T-helper 17 cell (primary cell): ENCODE data around the gene PIGX. TPM values are rescaled to one million over a fixed set of nuclear protein-coding genes. Genes with fewer than 3 reads are reported as not detected.

Experiments
- ATAC-seq: fragments of 150-1000 bp; cut with Tn5 transposase; 2 replicates; pipeline ENCODE4 v1.10.0; 2021; ENCODE audit warnings: mild to moderate bottlenecking, moderate library complexity
- DNase-seq, 3 donors: peaks; one replicate each; pipeline versions ENCODE4 v3.0.0 to v3.0.0-alpha.2; 2020 to 2021
- H3K9me3 ChIP-seq: one replicate; pipeline ENCODE4 v1.7.0; 2013; ENCODE audit warnings: low read length, mild to moderate bottlenecking; ENCODE audit not compliant: control insufficient read depth, poor library complexity, severe bottlenecking
- H3K27ac Mint-ChIP-seq: one replicate; pipeline ENCODE4 v1.8.0; 2022; ENCODE audit warnings: mild to moderate bottlenecking, moderate library complexity, mixed read lengths
- H3K27me3 Mint-ChIP-seq: one replicate; pipeline ENCODE4 v1.8.0; 2022; ENCODE audit warnings: mixed read lengths
- H3K36me3 Mint-ChIP-seq: one replicate; pipeline ENCODE4 v1.8.0; 2022; ENCODE audit warnings: low read depth, mixed read lengths
- H3K4me1 Mint-ChIP-seq: one replicate; pipeline ENCODE4 v1.8.0; 2022; ENCODE audit warnings: mild to moderate bottlenecking, mixed read lengths
- H3K4me3 Mint-ChIP-seq: one replicate; pipeline ENCODE4 v1.8.0; 2022; ENCODE audit warnings: mild to moderate bottlenecking, moderate library complexity, mixed read lengths
- total RNA-seq, 4 donors: library from RNA in 2 of 4; stranded (reverse) in 2 of 4; gene quantifications; one replicate each; pipeline ENCODE4 v1.2.3 and lab custom pipeline; 2022 to 2026

PIGX gene
- total RNA-seq, 2 donors from 2014 or later, result 18.0 to 19.7 TPM

GRCh38 chr3:196754091-196754981, 42.2 kb downstream of the PIGX start:
- Mint-ChIP-seq H3K4me3 (peak overlapping the region; percentile 46), H3K27ac (peak overlapping the region; percentile 68), H3K36me3 (peaks cover 14% of the 10 kb centered on the region), H3K27me3 (no peaks in the 10 kb centered on the region), H3K4me1 (peaks cover 39% of the 10 kb centered on the region)
- H3K9me3 ChIP-seq, result peaks cover 9% of the 10 kb centered on the region
- peak; percentile 15 for ATAC-seq
- DNase-seq, result no peak

DNA sequence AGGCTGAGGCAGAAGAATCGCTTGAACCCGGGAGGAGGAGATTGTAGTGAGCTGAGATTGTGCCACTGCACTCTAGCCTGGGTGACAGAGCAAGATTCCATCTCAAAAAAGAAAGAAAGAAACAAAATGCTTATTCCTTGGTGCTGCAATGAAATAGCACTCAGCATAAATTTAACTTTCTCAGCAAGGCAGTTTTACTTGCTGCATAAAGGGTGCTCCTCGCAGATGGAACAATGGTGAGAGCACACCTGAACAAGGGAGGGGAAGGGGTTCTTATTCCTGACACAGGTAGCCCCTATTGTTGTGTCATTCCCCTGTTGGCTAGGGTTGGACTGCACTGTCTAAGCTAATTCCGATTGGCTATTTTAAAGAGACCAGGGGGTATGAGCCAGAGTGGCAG, 44.6 kb downstream of the PIGX start:
- no peak for DNase-seq
- ATAC-seq, result no peak
- Mint-ChIP-seq H3K27ac (no peak overlapping the region), H3K4me1 (peaks cover 33% of the 10 kb centered on the region), H3K36me3 (peaks cover 11% of the 10 kb centered on the region), H3K27me3 (no peaks in the 10 kb centered on the region), H3K4me3 (no peak overlapping the region)
- H3K9me3 ChIP-seq, result peaks cover 9% of the 10 kb centered on the region

GRCh38 chr3:196757876-196758739, 45.9 kb downstream of the PIGX start:
- peak; percentile 29 for ATAC-seq
- H3K9me3 ChIP-seq, result peaks cover 9% of the 10 kb centered on the region
- H3K4me1 Mint-ChIP-seq, result peaks cover 34% of the 10 kb centered on the region
- peak overlapping the region; percentile 51 for H3K27ac Mint-ChIP-seq
- peaks cover 11% of the 10 kb centered on the region for H3K36me3 Mint-ChIP-seq
- peak overlapping the region; percentile 3 for H3K4me3 Mint-ChIP-seq
- no peak for DNase-seq
- H3K27me3 Mint-ChIP-seq, result no peaks in the 10 kb centered on the region

DNA sequence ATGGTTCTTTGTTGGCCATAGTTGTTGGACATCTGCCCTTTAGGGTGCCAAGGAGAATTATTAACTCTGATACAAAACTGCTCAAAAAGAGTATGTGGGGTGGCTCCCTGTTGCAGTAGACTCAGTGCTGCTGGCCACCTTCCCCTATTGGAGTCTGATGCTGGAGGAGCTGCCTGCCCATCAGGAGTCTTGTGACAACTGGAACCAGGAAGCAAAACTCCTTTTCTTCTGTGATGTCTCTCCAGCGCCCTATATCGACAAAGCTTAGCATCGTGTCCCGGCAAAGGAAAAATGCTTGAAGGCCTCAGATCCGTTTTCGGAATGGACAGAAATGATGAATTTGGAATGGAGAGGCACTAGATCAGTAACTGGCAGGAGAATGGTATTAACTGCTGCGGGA, 51.0 kb downstream of the PIGX start:
- Mint-ChIP-seq H3K4me1 (peaks cover 27% of the 10 kb centered on the region), H3K4me3 (no peak overlapping the region), H3K36me3 (peaks cover 2% of the 10 kb centered on the region), H3K27ac (peak overlapping the region; percentile 62), H3K27me3 (no peaks in the 10 kb centered on the region)
- DNase-seq (no peak), ATAC-seq (no peak)
- no peaks in the 10 kb centered on the region for H3K9me3 ChIP-seq

DNA sequence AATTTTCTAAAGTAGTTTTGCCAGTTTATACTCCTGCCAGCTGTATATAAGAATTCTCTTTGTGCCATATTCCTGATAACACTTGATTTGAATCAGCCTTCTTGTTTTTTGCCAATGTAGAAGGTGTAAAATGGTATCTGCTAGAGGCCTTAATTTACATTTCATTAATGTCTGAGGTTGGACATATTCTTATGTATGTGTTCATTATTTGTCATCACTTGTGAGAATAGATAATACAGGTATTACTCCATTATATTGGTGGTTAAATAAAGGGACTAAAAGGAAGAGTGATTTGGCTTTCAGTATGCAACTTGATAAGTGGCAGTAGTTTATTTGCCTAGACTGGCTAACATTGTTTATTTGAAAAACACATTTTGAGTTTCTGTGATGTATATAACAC, 53.3 kb downstream of the PIGX start:
- Mint-ChIP-seq H3K27me3 (no peaks in the 10 kb centered on the region), H3K36me3 (peaks cover 2% of the 10 kb centered on the region), H3K4me3 (no peak overlapping the region), H3K4me1 (peaks cover 21% of the 10 kb centered on the region), H3K27ac (peak overlapping the region; percentile 81)
- no peaks in the 10 kb centered on the region for H3K9me3 ChIP-seq
- ATAC-seq (no peak), DNase-seq (no peak)

DNA sequence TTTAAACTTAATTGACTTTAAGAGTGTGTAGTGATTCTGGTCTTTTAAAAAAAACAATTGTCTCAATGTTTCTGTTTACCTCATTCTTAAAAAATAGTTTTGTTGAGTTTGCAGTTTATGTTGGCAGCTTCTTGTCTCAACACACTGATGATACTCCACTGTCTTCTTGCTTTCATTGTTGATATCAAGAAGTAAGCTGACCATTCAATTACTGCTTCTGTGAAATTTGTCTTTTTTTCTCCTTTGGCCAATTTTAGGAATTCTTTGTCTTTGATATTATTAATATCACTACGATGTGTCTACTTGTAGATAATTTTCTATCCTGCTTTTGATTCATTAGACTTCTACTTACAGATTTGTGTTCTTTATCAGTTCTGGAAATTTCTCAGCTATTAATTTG, 58.9 kb downstream of the PIGX start:
- H3K27ac Mint-ChIP-seq, result peak overlapping the region; percentile 83
- peaks cover 48% of the 10 kb centered on the region for H3K4me1 Mint-ChIP-seq
- no peaks in the 10 kb centered on the region for H3K36me3 Mint-ChIP-seq
- H3K9me3 ChIP-seq, result no peaks in the 10 kb centered on the region
- DNase-seq (no peak), ATAC-seq (no peak)
- no peaks in the 10 kb centered on the region for H3K27me3 Mint-ChIP-seq
- no peak overlapping the region for H3K4me3 Mint-ChIP-seq

GRCh38 chr3:196772102-196772501, 59.9 kb downstream of the PIGX start:
- H3K27ac Mint-ChIP-seq, result peak overlapping the region; percentile 83
- H3K9me3 ChIP-seq, result no peaks in the 10 kb centered on the region
- peaks cover 45% of the 10 kb centered on the region for H3K4me1 Mint-ChIP-seq

DNA sequence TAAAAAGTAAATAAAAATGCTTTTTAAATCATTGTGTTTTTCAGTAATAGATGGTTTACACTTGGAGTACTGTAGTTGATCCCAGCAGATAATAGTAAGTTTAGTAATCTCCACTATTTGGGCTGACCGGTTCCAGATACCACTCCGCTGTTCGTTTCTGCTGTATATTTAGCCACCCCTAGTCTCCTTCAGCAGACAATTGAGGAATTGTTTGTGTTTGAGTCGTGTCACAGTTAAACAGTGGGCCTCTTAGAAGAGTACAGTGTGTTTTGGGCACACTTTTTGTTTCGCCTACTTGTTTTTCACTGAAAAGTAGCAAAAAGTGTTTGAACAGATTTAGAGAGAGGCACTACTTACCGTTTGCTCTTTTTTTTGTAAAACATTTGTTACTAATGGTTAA, 60.7 kb downstream of the PIGX start:
- Mint-ChIP-seq H3K4me3 (no peak overlapping the region), H3K4me1 (peaks cover 47% of the 10 kb centered on the region), H3K27ac (peak overlapping the region; percentile 83), H3K36me3 (no peaks in the 10 kb centered on the region), H3K27me3 (no peaks in the 10 kb centered on the region)
- H3K9me3 ChIP-seq, result no peaks in the 10 kb centered on the region
- DNase-seq, result no peak
- no peak for ATAC-seq

More at GRCh38 chr3:196772102-196772501, 59.9 kb downstream of the PIGX start:
- no peak for ATAC-seq
- Mint-ChIP-seq H3K4me3 (peak overlapping the region; percentile 52), H3K36me3 (no peaks in the 10 kb centered on the region), H3K27me3 (no peaks in the 10 kb centered on the region)
- no peak for DNase-seq

GRCh38 chr3:196774191-196774820, 62.1 kb downstream of the PIGX start:
- no peak for DNase-seq
- no peaks in the 10 kb centered on the region for H3K9me3 ChIP-seq
- no peaks in the 10 kb centered on the region for H3K27me3 Mint-ChIP-seq
- ATAC-seq, result peak; percentile 35
- H3K4me3 Mint-ChIP-seq, result peak overlapping the region; percentile 74
- H3K36me3 Mint-ChIP-seq, result no peaks in the 10 kb centered on the region
- peaks cover 54% of the 10 kb centered on the region for H3K4me1 Mint-ChIP-seq
- peak overlapping the region; percentile 83 for H3K27ac Mint-ChIP-seq

DNA sequence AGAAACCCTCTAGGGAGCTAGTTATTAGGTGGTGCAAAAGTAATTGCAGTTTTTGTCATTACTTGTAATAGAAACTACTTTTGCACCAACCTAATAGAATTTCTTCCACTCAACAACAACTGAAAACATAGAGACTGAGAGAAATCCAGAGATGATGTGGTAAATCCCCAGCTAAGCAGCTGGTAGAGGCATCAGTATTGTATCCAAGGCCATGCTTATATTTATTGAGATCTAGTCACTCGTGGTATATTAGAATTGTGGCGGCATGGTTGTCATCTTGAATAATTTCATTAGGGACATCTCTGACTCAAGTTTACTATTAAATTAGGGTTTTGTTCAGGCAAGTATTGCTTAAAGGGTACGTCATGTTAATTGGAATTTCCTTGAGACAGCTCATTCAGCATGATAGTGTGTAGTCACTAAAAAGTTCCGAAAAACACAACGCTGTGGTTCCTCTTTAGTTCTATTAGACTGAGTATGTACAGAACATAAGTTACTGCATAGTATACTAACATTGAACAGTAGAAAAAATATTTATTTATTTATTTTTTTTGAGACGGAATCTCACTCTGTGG, 62.8 kb downstream of the PIGX start:
- H3K9me3 ChIP-seq, result no peaks in the 10 kb centered on the region
- Mint-ChIP-seq H3K27me3 (no peaks in the 10 kb centered on the region), H3K27ac (peak overlapping the region; percentile 34), H3K4me3 (peak overlapping the region; percentile 74), H3K36me3 (no peaks in the 10 kb centered on the region), H3K4me1 (peaks cover 54% of the 10 kb centered on the region)
- DNase-seq (no peak), ATAC-seq (no peak)

- no peaks in the 10 kb centered on the region for H3K36me3 Mint-ChIP-seq
- no peaks in the 10 kb centered on the region for H3K9me3 ChIP-seq
- no peak for DNase-seq
- ATAC-seq, result no peak
- H3K4me1 Mint-ChIP-seq, result peaks cover 57% of the 10 kb centered on the region
- no peaks in the 10 kb centered on the region for H3K27me3 Mint-ChIP-seq
- H3K4me3 Mint-ChIP-seq, result no peak overlapping the region
- H3K27ac Mint-ChIP-seq, result peak overlapping the region; percentile 34
Measured at GRCh38 chr3:196775938-196776337, 63.8 kb downstream of the PIGX start.

- no peaks in the 10 kb centered on the region for H3K9me3 ChIP-seq
- peak overlapping the region; percentile 76 for H3K27ac Mint-ChIP-seq
- H3K27me3 Mint-ChIP-seq, result no peaks in the 10 kb centered on the region
- no peak for DNase-seq
- ATAC-seq, result no peak
- H3K36me3 Mint-ChIP-seq, result no peaks in the 10 kb centered on the region
- H3K4me1 Mint-ChIP-seq, result peaks cover 43% of the 10 kb centered on the region
- no peak overlapping the region for H3K4me3 Mint-ChIP-seq
Measured at GRCh38 chr3:196777836-196778235, 65.7 kb downstream of the PIGX start.

DNA sequence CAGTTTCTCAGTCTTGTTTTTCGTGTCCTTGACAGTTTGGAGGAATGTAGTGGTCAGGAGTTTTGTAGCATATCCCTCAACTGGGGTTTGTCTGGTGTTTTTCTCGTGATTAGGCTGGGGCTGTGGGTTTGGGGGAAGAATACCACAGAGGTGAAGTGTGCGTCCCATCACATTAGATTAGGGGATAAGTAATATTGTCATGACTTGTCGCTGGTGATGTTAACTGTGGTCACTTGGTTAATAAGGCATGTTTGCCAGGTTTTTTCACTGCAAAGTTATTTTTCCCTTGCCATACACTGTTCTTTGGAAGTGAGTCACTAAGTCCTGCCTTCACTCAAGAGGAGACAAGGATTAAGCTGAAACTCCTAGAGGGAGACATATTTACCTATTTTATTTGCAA, 66.6 kb downstream of the PIGX start:
- Mint-ChIP-seq H3K4me1 (peaks cover 39% of the 10 kb centered on the region), H3K27me3 (no peaks in the 10 kb centered on the region), H3K4me3 (no peak overlapping the region), H3K27ac (peak overlapping the region; percentile 76), H3K36me3 (no peaks in the 10 kb centered on the region)
- H3K9me3 ChIP-seq, result no peaks in the 10 kb centered on the region
- ATAC-seq (no peak), DNase-seq (no peak)
